Measurements from ENCODE around the gene STX2.

- TF ChIP-seq SUZ12 (IDR thresholded peaks at IDR 0.05) (no peak), CTBP1 (IDR thresholded peaks at IDR 0.05; ENCODE audit: borderline replicate concordance) (no peak)
Measured at GRCh38 chr12:130815028-130815741, 23.9 kb downstream of the STX2 start.
